DND-41 (cell line): Measurements from ENCODE around the gene MYLK.

Source experiments
- ATAC-seq: fragments of 200-7000 bp; cut with Tn5 transposase; 3 replicates; pipeline ENCODE4 v1.9.1; 2021; ENCODE audit warnings: low read depth; ENCODE audit not compliant: insufficient read depth
- DNase-seq: peaks from one replicate; pipeline ENCODE4 v3.0.0-alpha.2; 2020
- H2AFZ ChIP-seq: 2 replicates; pipeline ENCODE4 v1.6.0; 2012; ENCODE audit warnings: low read depth, low read length
- H3K27ac ChIP-seq: 2 replicates; pipeline ENCODE4 v1.5.1; 2012; ENCODE audit warnings: low read length, inconsistent platforms
- H3K27me3 ChIP-seq: fragments of 200-600 bp; sonication (generic); 2 replicates; pipeline ENCODE4 v1.6.0; 2012; ENCODE audit warnings: low read length, mild to moderate bottlenecking, inconsistent platforms; ENCODE audit not compliant: insufficient read depth, poor library complexity
- H3K36me3 ChIP-seq: 2 replicates; pipeline ENCODE4 v1.5.1; 2012; ENCODE audit warnings: low read length, inconsistent platforms; ENCODE audit not compliant: insufficient read depth
- H3K4me1 ChIP-seq: 2 replicates; pipeline ENCODE4 v1.5.1; 2012; ENCODE audit warnings: mild to moderate bottlenecking, low read length; ENCODE audit not compliant: insufficient read depth
- H3K4me2 ChIP-seq: 2 replicates; pipeline ENCODE4 v1.6.0; 2012; ENCODE audit warnings: mild to moderate bottlenecking, moderate library complexity, low read length, inconsistent platforms; ENCODE audit not compliant: insufficient read depth
- H3K4me3 ChIP-seq, 2 experiments: fragments of 200-600 bp in 1 of 2; shearing (Covaris generic) in 1 of 2; 2 replicates each; pipeline ENCODE4 v1.5.1; 2012 to 2016; ENCODE audit warnings: inconsistent platforms in 2 of 2, low read length in 2 of 2, mild to moderate bottlenecking in 2 of 2, low read depth in 1 of 2, moderate library complexity in 1 of 2
- H3K79me2 ChIP-seq: 2 replicates; pipeline ENCODE4 v1.6.0; 2012; ENCODE audit warnings: low read length, inconsistent platforms; ENCODE audit not compliant: insufficient read depth
- H3K9ac ChIP-seq: 2 replicates; pipeline ENCODE4 v1.6.0; 2012; ENCODE audit warnings: low read depth, mild to moderate bottlenecking, inconsistent platforms, low read length, moderate library complexity
- H3K9me3 ChIP-seq: 2 replicates; pipeline ENCODE4 v1.5.1; 2012; ENCODE audit warnings: low read length, moderate library complexity, mild to moderate bottlenecking, inconsistent platforms; ENCODE audit not compliant: insufficient read depth, severe bottlenecking
- H4K20me1 ChIP-seq: 2 replicates; pipeline ENCODE4 v1.6.0; 2012; ENCODE audit warnings: low read length; ENCODE audit not compliant: insufficient read depth
- EZH2 ChIP-seq: IDR thresholded peaks from 3 replicates; pipeline ENCODE4 v1.6.1; 2012; ENCODE audit warnings: borderline replicate concordance, low read depth, mild to moderate bottlenecking, moderate library complexity, low read length, inconsistent platforms; ENCODE audit not compliant: severe bottlenecking
- TF ChIP-seq, protein P1 (sequence below): IDR thresholded peaks from 2 replicates; pipeline ENCODE4 v1.5.1; 2012; ENCODE audit warnings: borderline replicate concordance, low read length, moderate library complexity, mild to moderate bottlenecking; ENCODE audit not compliant: poor library complexity, severe bottlenecking; ENCODE audit errors: extremely low read depth

Gene MYLK

GRCh38 chr3:123670743-123671142 is 213.4 kb downstream of the MYLK start:
- TF ChIP-seq, protein P1, sequence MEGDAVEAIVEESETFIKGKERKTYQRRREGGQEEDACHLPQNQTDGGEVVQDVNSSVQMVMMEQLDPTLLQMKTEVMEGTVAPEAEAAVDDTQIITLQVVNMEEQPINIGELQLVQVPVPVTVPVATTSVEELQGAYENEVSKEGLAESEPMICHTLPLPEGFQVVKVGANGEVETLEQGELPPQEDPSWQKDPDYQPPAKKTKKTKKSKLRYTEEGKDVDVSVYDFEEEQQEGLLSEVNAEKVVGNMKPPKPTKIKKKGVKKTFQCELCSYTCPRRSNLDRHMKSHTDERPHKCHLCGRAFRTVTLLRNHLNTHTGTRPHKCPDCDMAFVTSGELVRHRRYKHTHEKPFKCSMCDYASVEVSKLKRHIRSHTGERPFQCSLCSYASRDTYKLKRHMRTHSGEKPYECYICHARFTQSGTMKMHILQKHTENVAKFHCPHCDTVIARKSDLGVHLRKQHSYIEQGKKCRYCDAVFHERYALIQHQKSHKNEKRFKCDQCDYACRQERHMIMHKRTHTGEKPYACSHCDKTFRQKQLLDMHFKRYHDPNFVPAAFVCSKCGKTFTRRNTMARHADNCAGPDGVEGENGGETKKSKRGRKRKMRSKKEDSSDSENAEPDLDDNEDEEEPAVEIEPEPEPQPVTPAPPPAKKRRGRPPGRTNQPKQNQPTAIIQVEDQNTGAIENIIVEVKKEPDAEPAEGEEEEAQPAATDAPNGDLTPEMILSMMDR: no peak
- TF ChIP-seq EZH2: no peak
- Histone ChIP-seq H3K79me2 (no peaks in the 10 kb centered on the region), H3K4me1 (no peaks in the 10 kb centered on the region), H3K36me3 (no peaks in the 10 kb centered on the region), H3K9me3 (no peaks in the 10 kb centered on the region), H4K20me1 (no peaks in the 10 kb centered on the region; the same call in 1 of the 2 replicates), H3K27me3 (peaks cover 24% of the 10 kb centered on the region), H3K27ac (no peak overlapping the region), H2AFZ (no peak overlapping the region), H3K4me3 (no peak overlapping the region), H3K9ac (no peak overlapping the region), H3K4me2 (no peak overlapping the region)
- ATAC-seq (no peak), DNase-seq (no peak)

- H3K79me2 ChIP-seq: no peaks in the 10 kb centered on the region
- H3K9me3 ChIP-seq: no peaks in the 10 kb centered on the region
- no peaks in the 10 kb centered on the region; the same call in 1 of the 2 replicates for H4K20me1 ChIP-seq
- H2AFZ ChIP-seq: no peak overlapping the region
- TF ChIP-seq EZH2: no peak
- TF ChIP-seq, protein P1: no peak
- no peaks in the 10 kb centered on the region for H3K4me1 ChIP-seq
- no peak for ATAC-seq
- H3K27me3 ChIP-seq: peaks cover 16% of the 10 kb centered on the region
- DNase-seq: no peak
- H3K9ac ChIP-seq: no peak overlapping the region
- no peak overlapping the region for H3K4me3 ChIP-seq
- H3K36me3 ChIP-seq: no peaks in the 10 kb centered on the region
- H3K27ac ChIP-seq: no peak overlapping the region
- H3K4me2 ChIP-seq: no peak overlapping the region
Observed at GRCh38 chr3:123668906-123669305, 215.2 kb downstream of the MYLK start.

DNA sequence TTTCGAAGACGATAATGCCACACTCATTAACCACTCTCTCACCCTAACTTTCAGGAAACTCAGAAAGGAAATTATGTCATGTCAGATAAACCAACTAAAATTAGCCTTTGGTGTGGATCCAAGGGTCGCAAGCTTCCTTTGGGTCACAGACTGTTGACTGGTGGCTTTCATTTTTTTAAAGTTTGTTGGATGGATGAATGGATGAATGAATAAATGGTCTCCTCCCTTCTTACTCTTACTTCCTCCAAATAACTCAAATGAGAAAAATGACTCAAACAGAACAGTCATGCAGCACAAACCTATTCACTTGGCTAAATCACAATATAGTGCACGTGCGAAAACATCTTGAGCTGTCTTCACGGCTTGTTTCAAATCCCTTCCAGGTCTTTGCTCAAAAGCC is 216.3 kb downstream of the MYLK start:
- Histone ChIP-seq H3K4me3 (no peak overlapping the region), H4K20me1 (no peaks in the 10 kb centered on the region; the same call in 1 of the 2 replicates), H3K27ac (no peak overlapping the region), H3K36me3 (no peaks in the 10 kb centered on the region), H3K9me3 (no peaks in the 10 kb centered on the region), H2AFZ (no peak overlapping the region), H3K4me2 (no peak overlapping the region), H3K9ac (no peak overlapping the region), H3K4me1 (no peaks in the 10 kb centered on the region), H3K27me3 (peaks cover 17% of the 10 kb centered on the region), H3K79me2 (no peaks in the 10 kb centered on the region)
- TF ChIP-seq EZH2: no peak
- TF ChIP-seq, protein P1: no peak
- DNase-seq: no peak
- ATAC-seq: no peak

DNA sequence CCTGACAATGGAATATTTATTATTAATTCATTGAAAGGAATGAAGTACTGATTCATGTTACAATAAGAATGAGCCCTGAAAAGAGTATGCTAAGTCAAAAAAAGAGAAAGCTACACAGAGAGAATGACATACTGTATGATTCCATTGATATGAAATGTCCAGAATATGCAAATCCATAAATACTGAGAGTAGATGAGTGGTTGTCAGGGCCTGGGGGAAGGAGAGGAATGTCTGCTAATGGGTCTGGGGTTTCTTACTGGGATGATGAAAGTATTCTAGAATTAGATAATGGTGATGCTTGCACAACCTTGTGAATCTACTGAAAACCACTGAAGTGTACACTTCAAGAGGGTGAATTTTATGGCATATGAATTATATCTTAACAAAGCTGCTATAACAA is 219.4 kb downstream of the MYLK start:
- Histone ChIP-seq H4K20me1 (no peaks in the 10 kb centered on the region), H3K27ac (no peak overlapping the region), H2AFZ (no peak overlapping the region), H3K79me2 (no peaks in the 10 kb centered on the region), H3K4me1 (no peaks in the 10 kb centered on the region), H3K4me3 (no peak overlapping the region), H3K9ac (no peak overlapping the region), H3K9me3 (no peaks in the 10 kb centered on the region), H3K36me3 (no peaks in the 10 kb centered on the region), H3K27me3 (peaks cover 11% of the 10 kb centered on the region), H3K4me2 (no peak overlapping the region)
- ATAC-seq (no peak), DNase-seq (no peak)
- TF ChIP-seq, protein P1: no peak
- no peak for TF ChIP-seq EZH2
